HEK293 (cell line): ENCODE results near the gene VMO1.

Source experiments
- CTCF ChIA-PET: fragments of 350-600 bp; formaldehyde crosslinking; extraction: SDS; loops from one replicate; lab custom pipeline; 2021; ENCODE audit warnings: antibody characterized with exemption; lab: Yijun Ruan, JAX
- POLR2A ChIA-PET: fragments of 300-600 bp; formaldehyde crosslinking; extraction: SDS; loops from one replicate; lab custom pipeline; 2020; ENCODE audit warnings: antibody characterized with exemption, inconsistent platforms; lab: Yijun Ruan, JAX
- H3K27ac ChIP-seq: fragments of 200-500 bp; sonication (Bioruptor generic); 2 replicates; pipeline ENCODE4 v1.5.1; 2014; ENCODE audit warnings: low read depth, low read length, control low read depth, inconsistent platforms; ENCODE audit errors: extremely low read depth
- H3K36me3 ChIP-seq, 2 experiments: fragments of 200-500 bp in 1 of 2; sonication (Bioruptor generic) in 1 of 2; 1 replicate in 1 of 2; 2 replicates in 1 of 2; pipeline ENCODE4 v1.5.1; 2014 to 2017; ENCODE audit warnings: inconsistent platforms in 2 of 2, low read length in 2 of 2; ENCODE audit not compliant: control insufficient read depth in 2 of 2, insufficient read depth in 1 of 2
- H3K4me1 ChIP-seq: fragments of 200-500 bp; sonication (Bioruptor generic); 2 replicates; pipeline ENCODE4 v1.5.1; 2014; ENCODE audit warnings: mild to moderate bottlenecking, low read length, inconsistent platforms; ENCODE audit not compliant: control insufficient read depth, insufficient read depth
- H3K4me3 ChIP-seq: 2 replicates; pipeline ENCODE4 v1.5.1; 2011; ENCODE audit warnings: low read depth, mild to moderate bottlenecking, control low read depth, low read length, moderate library complexity
- H3K9me3 ChIP-seq: fragments of 200-500 bp; sonication (Bioruptor generic); 2 replicates; pipeline ENCODE4 v1.5.1; 2014; ENCODE audit warnings: low read depth, low read length, inconsistent platforms; ENCODE audit not compliant: control insufficient read depth, insufficient read depth
- EGR2 ChIP-seq: fragments of 450-650 bp; formaldehyde crosslinking; IDR thresholded peaks from 2 replicates; pipeline ENCODE4 v1.5.1; 2016; ENCODE audit warnings: low read depth, missing biosample characterization, missing genetic modification characterization
- FEZF1 ChIP-seq: fragments of 450-650 bp; formaldehyde crosslinking; IDR thresholded peaks from 2 replicates; pipeline ENCODE4 v1.5.1; 2016; ENCODE audit warnings: missing biosample characterization, missing genetic modification characterization
- GLIS1 ChIP-seq: fragments of 450-650 bp; formaldehyde crosslinking; IDR thresholded peaks from 2 replicates; pipeline ENCODE4 v1.5.1; 2016; ENCODE audit warnings: missing biosample characterization, missing genetic modification characterization
- OSR2 ChIP-seq: fragments of 450-650 bp; formaldehyde crosslinking; IDR thresholded peaks from 2 replicates; pipeline ENCODE4 v1.5.1; 2016; ENCODE audit warnings: missing biosample characterization, missing genetic modification characterization
- OVOL3 ChIP-seq: fragments of 450-650 bp; formaldehyde crosslinking; IDR thresholded peaks from 2 replicates; pipeline ENCODE4 v1.5.1; 2016; ENCODE audit warnings: missing biosample characterization, missing genetic modification characterization
- RBAK ChIP-seq: fragments of 450-650 bp; formaldehyde crosslinking; IDR thresholded peaks from 2 replicates; pipeline ENCODE4 v1.5.1; 2016; ENCODE audit warnings: missing biosample characterization, missing genetic modification characterization
- SCRT2 ChIP-seq: fragments of 450-650 bp; formaldehyde crosslinking; IDR thresholded peaks from 2 replicates; pipeline ENCODE4 v1.5.1; 2016; ENCODE audit warnings: missing biosample characterization, missing genetic modification characterization
- ZBTB20 ChIP-seq: fragments of 450-650 bp; formaldehyde crosslinking; IDR thresholded peaks from 2 replicates; pipeline ENCODE4 v1.5.1; 2016; ENCODE audit warnings: missing biosample characterization, missing genetic modification characterization
- ZBTB21 ChIP-seq: fragments of 450-650 bp; formaldehyde crosslinking; IDR thresholded peaks from 2 replicates; pipeline ENCODE4 v1.5.1; 2017; ENCODE audit warnings: missing biosample characterization, missing genetic modification characterization
- ZIC2 ChIP-seq: fragments of 450-650 bp; formaldehyde crosslinking; IDR thresholded peaks from 2 replicates; pipeline ENCODE4 v1.5.1; 2016; ENCODE audit warnings: missing biosample characterization, missing genetic modification characterization
- ZNF114 ChIP-seq: fragments of 450-650 bp; formaldehyde crosslinking; IDR thresholded peaks from 2 replicates; pipeline ENCODE4 v1.5.0; 2017; ENCODE audit warnings: missing biosample characterization, missing genetic modification characterization
- ZNF169 ChIP-seq: fragments of 450-650 bp; formaldehyde crosslinking; IDR thresholded peaks from 2 replicates; pipeline ENCODE4 v1.5.1; 2016; ENCODE audit warnings: missing biosample characterization, missing genetic modification characterization
- ZNF302 ChIP-seq: fragments of 450-650 bp; formaldehyde crosslinking; IDR thresholded peaks from 2 replicates; pipeline ENCODE4 v1.5.1; 2016; ENCODE audit warnings: missing biosample characterization, missing genetic modification characterization, low read depth
- ZNF366 ChIP-seq: fragments of 450-650 bp; formaldehyde crosslinking; conservative IDR thresholded peaks from 2 replicates; pipeline ENCODE4 v1.5.1; 2016; ENCODE audit warnings: missing biosample characterization, missing genetic modification characterization
- ZNF473 ChIP-seq: fragments of 450-650 bp; formaldehyde crosslinking; IDR thresholded peaks from 2 replicates; pipeline ENCODE4 v1.5.1; 2017; ENCODE audit warnings: missing biosample characterization, missing genetic modification characterization
- ZNF548 ChIP-seq: fragments of 450-650 bp; formaldehyde crosslinking; IDR thresholded peaks from 2 replicates; pipeline ENCODE4 v1.5.1; 2016; ENCODE audit warnings: missing biosample characterization, missing genetic modification characterization
- ZNF571 ChIP-seq: fragments of 450-650 bp; formaldehyde crosslinking; IDR thresholded peaks from 2 replicates; pipeline ENCODE4 v1.5.0; 2017; ENCODE audit warnings: missing biosample characterization, missing genetic modification characterization
- ZNF600 ChIP-seq: fragments of 450-650 bp; formaldehyde crosslinking; IDR thresholded peaks from 2 replicates; pipeline ENCODE4 v1.5.1; 2016; ENCODE audit warnings: missing biosample characterization, missing genetic modification characterization
- ZNF623 ChIP-seq: fragments of 450-650 bp; formaldehyde crosslinking; IDR thresholded peaks from 2 replicates; pipeline ENCODE4 v1.5.1; 2016; ENCODE audit warnings: missing biosample characterization, missing genetic modification characterization
- TF ChIP-seq, protein P1 (sequence below): fragments of 450-650 bp; formaldehyde crosslinking; IDR thresholded peaks from 2 replicates; pipeline ENCODE4 v1.5.1; 2016; ENCODE audit warnings: missing biosample characterization, missing genetic modification characterization
- TF ChIP-seq, protein P2 (sequence below): fragments of 450-650 bp; formaldehyde crosslinking; IDR thresholded peaks from 2 replicates; pipeline ENCODE4 v1.5.1; 2016; ENCODE audit warnings: missing biosample characterization, missing genetic modification characterization

Gene VMO1

DNA sequence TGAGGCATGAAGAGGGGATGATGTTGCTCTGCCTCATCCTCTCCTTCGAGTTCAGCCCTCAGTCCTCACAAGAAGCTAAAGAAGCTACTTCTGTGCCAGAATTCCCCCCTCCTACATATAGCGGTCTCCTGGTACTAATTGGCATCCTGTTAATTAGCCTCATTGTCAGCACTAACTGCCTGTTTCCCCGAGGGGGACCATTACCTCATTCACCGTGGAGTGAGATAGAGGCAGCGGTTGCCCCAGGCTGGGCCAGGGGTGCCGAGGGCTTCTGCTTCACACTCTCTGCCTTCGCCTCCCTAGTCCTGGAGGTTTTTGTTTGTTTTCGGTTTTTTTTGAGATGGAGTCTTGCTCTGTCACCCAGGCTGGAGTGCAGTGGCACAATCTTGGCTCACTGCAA is 41.2 kb upstream of the VMO1 start:
- Histone ChIP-seq H3K9me3 (no peaks in the 10 kb centered on the region), H3K4me3 (no peak overlapping the region), H3K27ac (no peak overlapping the region), H3K36me3 (peaks cover 0 to 12% of the 10 kb centered on the region in 2 experiments; a peak in 1 of 3 replicates), H3K4me1 (no peaks in the 10 kb centered on the region)
- ChIA-PET POLR2A (no interaction called here), CTCF (interaction anchor here (0.6 kb wide), 1 partner anchor 60 kb away, joined by 3 read pairs; no protein-coding TSS in a partner anchor)
- no peak for TF ChIP-seq ZBTB21 (tag by site-specific recombination)
- TF ChIP-seq ZNF473 (tag by site-specific recombination), result no peak
- TF ChIP-seq ZNF571 (tag by site-specific recombination), result no peak
- TF ChIP-seq GLIS1 (tag by site-specific recombination), result peak; percentile 73
- TF ChIP-seq, protein P1, sequence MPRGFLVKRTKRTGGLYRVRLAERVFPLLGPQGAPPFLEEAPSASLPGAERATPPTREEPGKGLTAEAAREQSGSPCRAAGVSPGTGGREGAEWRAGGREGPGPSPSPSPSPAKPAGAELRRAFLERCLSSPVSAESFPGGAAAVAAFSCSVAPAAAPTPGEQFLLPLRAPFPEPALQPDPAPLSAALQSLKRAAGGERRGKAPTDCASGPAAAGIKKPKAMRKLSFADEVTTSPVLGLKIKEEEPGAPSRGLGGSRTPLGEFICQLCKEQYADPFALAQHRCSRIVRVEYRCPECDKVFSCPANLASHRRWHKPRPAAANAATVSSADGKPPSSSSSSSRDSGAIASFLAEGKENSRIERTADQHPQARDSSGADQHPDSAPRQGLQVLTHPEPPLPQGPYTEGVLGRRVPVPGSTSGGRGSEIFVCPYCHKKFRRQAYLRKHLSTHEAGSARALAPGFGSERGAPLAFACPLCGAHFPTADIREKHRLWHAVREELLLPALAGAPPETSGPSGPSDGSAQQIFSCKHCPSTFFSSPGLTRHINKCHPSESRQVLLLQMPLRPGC (tag by site-specific recombination), result no peak
- TF ChIP-seq ZIC2 (tag by site-specific recombination), result 0 out of 2 replicates have a peak, but pooled peaks have one; percentile 10
- peak; percentile 28; the same call in 1 of the 2 replicates for TF ChIP-seq OSR2 (tag by site-specific recombination)
- TF ChIP-seq ZNF169, result no peak
- peak; percentile 44; the same call in 1 of the 2 replicates for TF ChIP-seq ZNF366
- no peak for TF ChIP-seq OVOL3 (tag by site-specific recombination)

DNA sequence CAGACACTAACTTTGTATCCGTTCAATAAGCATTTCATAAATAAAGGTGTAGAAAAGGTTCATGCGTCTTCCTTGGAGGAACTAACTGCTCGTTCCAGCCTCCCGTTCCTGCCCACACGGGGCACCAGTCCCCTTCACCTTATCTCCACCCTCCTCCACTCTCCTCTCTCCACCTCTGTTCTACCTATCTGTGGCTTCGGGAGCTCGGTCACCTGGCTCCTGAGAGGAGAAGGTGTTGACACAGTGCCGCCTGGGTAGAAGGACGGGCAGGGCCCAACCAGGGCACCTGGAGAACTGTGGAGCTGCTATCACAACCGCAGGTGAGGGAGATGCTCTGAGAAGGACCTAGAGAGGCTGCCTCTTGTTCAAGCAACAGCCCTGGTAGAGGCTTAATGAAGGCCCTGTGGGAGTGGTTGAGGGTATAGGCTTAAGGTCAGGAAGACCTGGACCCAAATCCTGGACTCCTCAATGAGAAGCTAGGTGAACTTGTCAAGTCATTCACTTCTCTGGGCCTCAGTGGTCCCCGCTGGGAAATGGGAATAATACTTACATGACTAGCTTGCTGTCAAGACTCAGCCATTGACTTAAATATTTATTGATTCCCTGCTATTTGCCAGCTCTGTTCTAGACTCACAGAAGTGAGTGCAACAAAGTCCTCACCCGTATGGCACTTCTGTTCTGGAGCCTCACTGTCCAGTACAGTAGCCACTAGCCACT is 37.4 kb upstream of the VMO1 start:
- CTCF ChIA-PET, result interaction anchor here (0.5 kb wide), 1 partner anchor 40 kb away, joined by 5 read pairs; no protein-coding TSS in a partner anchor
- Histone ChIP-seq H3K36me3 (peaks cover 0 to 19% of the 10 kb centered on the region in 2 experiments; a peak in 2 of 3 replicates), H3K27ac (no peak overlapping the region)
- no peak for TF ChIP-seq ZNF600
- TF ChIP-seq, protein P2, sequence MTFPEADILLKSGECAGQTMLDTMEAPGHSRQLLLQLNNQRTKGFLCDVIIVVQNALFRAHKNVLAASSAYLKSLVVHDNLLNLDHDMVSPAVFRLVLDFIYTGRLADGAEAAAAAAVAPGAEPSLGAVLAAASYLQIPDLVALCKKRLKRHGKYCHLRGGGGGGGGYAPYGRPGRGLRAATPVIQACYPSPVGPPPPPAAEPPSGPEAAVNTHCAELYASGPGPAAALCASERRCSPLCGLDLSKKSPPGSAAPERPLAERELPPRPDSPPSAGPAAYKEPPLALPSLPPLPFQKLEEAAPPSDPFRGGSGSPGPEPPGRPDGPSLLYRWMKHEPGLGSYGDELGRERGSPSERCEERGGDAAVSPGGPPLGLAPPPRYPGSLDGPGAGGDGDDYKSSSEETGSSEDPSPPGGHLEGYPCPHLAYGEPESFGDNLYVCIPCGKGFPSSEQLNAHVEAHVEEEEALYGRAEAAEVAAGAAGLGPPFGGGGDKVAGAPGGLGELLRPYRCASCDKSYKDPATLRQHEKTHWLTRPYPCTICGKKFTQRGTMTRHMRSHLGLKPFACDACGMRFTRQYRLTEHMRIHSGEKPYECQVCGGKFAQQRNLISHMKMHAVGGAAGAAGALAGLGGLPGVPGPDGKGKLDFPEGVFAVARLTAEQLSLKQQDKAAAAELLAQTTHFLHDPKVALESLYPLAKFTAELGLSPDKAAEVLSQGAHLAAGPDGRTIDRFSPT, result no peak
- TF ChIP-seq ZBTB20 (tag by site-specific recombination), result no peak
- TF ChIP-seq ZNF623 (tag by site-specific recombination), result no peak
- no peak for TF ChIP-seq SCRT2 (tag by site-specific recombination)
- no peak for TF ChIP-seq ZNF302 (tag by site-specific recombination)
- TF ChIP-seq ZNF366, result no peak
- no peak for TF ChIP-seq EGR2 (tag by site-specific recombination)
- TF ChIP-seq GLIS1 (tag by site-specific recombination), result no peak
- TF ChIP-seq ZNF548 (tag by site-specific recombination), result no peak
- TF ChIP-seq OVOL3 (tag by site-specific recombination), result no peak
- TF ChIP-seq FEZF1, result no peak
- no peak for TF ChIP-seq ZNF114
- TF ChIP-seq RBAK (tag by site-specific recombination), result no peak
- TF ChIP-seq, all 188 proteins: peak for 0
- Histone ChIP-seq H3K4me1 (no peaks in the 10 kb centered on the region), H3K4me3 (no peak overlapping the region), H3K9me3 (no peaks in the 10 kb centered on the region)
- POLR2A ChIA-PET, result no interaction called here
